HG03108 (cell line): ENCODE measurements around the gene EXT2.

Experiments used
- ATAC-seq: cut with Tn5 transposase; IDR thresholded peaks from one replicate; pipeline ENCODE4 v1.9.1; 2021; ENCODE audit warnings: moderate library complexity; ENCODE audit not compliant: unreplicated experiment

EXT2 gene

DNA sequence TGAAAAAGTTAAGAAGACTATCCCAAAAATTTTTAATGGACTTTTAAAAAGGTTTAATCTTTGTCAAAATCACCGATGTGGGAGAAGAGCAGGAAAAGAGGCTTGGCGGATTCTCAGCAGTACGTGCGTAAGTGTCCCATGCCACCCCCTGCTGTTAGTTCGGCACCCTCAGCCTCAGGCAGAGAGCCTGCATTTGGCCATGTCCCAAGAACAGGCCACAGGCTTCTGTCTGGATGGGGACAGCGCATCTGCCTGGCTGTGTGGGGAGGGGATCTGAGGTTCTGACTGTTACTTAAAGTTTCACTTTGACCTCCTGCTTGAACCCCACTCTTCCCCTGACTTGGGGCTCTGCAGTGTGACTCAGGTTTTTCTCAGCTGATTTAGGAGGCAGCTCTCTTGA lies 35.3 kb downstream of the EXT2 start:
- no peak for ATAC-seq

DNA sequence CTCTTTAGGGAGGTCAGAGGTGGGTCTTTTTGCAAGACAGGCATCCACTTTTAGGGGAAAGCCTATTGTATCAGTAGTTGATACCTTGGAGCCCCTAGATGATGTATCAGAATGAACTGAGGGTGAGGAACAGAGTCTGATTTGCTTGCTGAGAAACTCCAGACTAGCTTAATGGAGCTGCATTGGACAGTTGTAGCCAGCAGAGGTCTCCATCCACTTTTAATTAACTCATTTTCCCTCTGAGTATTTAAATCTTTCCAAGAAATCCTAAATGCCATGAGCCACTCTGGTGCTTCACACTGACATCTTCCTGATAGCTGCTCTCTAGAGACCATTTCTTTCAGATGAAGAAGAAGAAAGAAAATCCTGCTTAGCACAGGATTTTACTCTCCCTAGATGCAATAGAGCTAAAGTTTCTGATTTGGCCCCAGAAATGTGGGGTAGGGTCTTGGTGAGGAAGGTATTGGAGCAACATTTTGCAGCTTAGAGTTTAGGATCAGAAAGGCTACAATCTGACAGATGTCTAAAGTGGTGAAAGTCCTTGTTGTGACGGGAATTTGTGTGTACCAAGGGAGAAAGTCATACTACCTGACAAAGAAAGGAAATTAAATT lies 38.0 kb downstream of the EXT2 start:
- ATAC-seq = no peak

DNA sequence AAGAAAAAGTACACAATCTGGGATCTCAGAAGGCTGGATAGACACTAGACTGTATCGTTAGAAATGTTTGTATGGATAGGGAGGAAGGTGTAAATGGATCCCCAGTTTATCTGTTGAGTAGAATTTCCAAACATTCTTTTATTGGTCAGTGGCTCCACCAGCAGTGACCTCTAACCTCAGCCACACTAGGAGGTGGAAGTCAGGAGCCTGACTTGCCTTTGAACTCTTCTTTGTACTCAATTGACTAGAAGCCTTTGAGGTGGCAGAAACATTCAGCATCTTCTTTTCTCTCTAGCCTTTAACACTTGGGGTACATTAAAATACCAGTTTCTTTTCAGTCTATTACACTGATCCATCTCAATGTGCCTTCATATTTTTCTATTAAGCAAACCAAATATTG lies 39.1 kb downstream of the EXT2 start:
- no peak for ATAC-seq

DNA sequence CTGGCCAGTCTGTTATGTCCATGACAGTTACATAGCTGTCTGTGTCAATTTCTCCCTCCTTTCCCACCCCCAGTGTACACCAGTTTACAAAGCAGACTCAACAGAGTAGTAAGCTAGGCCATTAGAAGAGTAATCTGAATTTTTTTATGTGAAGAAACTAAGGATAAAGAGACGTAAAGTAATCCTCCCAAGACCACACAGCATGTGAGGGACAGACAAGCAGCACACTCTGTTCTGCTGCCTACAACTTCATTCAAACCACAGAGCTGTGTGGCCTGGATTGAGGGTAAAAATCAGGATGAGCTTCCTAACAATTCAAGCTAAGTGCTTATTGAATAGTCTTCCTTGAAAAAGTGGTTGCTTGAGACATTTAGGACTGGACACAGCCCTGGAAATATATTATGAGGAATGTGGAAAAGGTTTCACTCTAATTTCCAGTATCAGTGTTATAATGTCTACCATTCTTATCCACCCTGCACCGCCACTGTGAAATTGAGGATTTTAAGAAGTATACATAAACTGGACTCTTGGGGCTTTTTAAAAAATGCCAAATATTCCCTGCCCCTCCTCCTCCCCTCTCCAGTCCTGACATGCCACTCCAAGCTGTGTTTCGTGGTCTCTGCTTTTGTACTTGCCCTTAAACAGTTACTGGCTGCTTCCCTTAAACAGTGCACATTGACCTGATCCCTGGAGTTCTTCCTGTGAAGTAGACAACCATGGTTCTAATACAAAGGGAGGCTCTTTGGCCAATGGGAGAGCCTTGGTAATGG lies 40.9 kb downstream of the EXT2 start:
- no peak for ATAC-seq

DNA sequence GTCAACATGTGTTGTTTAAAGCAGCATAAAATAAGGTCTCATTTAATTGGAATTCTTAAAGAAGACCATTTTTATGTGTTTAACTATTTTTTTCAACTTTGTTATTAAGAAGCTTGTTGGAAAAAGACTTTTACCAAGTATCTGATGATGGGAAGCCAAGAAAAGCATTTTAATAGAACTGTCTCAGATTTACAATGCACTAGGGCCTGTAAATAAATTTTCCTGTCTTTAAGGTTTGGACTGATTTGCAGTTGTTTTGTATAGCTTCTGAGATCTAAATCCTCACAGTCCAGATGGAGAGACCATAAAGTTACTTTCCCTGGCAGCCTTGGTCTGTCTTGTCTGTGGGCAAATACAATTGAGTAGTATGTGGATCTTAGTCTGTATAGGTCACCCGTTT lies 41.6 kb downstream of the EXT2 start:
- no peak for ATAC-seq

GRCh38 chr11:44138286-44138685 lies 42.8 kb downstream of the EXT2 start:
- no peak for ATAC-seq

GRCh38 chr11:44138980-44139379 lies 43.5 kb downstream of the EXT2 start:
- no peak for ATAC-seq

DNA sequence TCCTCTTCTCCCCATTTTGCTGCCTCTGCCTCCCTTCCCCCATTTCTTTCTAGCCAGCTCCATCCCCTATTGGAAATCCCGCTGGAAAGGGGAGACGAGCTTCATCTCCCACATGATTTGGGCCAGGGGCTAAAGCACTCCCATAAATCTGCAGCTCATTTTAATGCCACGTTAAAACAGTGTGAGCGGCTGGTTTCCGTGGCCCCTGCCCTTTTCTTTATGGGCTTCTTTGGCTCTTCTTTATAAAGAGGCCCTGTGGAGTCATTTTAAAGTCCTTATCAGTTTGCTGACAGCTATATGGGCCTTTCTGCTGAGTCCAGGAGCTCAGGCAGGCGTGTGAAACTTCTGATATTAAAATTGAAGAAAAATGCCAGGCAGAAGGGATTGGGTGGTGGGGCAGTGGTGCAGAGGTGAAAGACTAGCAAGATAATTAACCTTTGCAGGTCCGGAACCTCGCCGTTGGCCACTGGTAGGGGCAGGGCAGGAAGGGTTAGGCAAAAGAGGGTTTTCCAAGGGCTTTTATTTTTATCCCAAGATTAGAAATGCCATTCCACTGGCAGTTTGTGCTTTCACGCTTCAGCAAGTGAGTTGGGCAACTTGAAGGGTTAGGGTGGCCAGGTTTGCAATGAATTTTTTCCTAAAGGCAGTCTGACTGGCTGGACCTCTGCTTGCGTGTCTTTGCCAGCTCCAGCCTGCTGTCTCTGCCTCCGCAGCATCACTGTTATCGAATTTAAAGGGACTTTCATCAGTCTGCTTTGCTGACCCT lies 44.3 kb downstream of the EXT2 start:
- no peak for ATAC-seq

DNA sequence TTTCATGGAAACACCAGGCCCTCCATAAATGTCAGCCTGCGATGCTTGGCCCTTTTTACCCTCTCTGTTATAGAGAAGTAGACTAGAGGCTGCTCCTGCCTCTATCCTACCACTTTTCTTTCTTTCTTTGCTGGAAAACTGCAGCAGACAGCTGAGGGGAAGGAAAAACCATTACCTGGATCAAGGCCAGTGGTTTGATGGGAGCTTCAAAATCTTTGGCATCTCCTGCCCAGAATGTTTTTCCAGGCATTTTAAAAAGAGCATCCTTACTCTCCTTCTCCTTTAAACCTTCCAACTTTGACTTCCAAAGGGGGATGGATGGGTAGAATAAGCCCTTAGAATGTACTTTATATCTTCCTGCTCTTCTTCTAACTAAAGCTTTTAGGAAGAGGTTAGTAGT lies 44.9 kb downstream of the EXT2 start:
- no peak for ATAC-seq

DNA sequence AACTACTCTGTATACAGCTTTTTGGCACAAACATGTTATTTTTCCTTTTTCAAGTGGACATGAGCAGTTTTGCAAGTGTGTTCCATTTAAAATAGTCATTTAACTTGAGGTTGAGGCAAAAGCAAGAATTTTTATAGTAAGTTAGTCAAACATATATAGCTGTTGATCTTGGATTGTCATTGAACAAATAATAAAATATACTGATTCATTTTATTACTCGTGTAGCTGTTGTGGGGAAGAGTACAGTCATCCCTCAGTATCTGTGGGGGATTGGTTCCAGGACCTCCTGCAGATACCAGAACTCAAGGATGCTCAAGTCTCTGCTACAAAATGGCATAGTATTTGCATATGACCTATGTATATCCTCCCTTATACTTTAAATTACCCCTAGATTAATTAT lies 45.3 kb downstream of the EXT2 start:
- no peak for ATAC-seq

DNA sequence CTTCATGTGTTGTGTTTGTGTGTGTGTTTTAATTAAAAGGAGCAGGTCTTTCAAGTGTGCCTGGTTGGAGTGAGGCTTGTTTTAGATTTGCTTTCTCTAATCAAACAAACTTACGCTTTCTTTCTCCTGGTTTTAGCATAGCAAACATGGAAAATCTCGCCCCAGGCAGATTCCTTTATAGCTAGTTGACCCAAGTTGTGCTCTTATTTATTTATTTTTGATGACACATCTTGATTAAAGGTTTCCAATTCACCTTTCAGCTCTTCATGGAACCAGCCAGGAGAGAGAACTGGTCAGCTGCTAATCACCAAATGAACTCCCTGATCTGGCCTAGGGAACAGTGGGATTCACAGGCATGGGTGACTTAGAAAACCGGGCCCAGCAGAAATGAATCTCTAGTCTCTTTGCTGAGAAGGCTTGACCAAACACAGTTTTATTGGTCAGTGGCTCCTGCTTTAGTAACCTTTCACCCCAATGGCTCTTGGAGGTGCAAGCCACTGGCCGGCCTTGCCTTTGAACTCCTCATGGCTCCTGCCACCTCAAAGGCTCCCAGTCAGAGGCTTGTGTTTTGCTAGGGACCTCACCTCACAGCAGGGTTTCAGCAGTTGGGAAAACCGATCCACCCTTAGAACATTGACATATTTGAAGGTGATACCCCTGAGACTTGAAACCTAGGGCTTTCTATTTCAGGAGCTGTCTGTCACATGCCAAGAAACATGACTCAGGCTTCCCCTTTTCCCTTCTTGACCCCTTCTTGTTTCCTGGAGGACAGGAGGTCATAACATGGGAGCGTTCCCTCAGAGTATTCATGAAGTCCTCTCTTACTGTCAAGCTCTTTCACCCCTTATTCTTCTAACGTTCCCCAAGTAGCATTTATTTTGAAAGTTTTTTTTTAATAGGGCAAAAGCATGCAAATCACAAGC lies 48.8 kb downstream of the EXT2 start:
- ATAC-seq = no peak

DNA sequence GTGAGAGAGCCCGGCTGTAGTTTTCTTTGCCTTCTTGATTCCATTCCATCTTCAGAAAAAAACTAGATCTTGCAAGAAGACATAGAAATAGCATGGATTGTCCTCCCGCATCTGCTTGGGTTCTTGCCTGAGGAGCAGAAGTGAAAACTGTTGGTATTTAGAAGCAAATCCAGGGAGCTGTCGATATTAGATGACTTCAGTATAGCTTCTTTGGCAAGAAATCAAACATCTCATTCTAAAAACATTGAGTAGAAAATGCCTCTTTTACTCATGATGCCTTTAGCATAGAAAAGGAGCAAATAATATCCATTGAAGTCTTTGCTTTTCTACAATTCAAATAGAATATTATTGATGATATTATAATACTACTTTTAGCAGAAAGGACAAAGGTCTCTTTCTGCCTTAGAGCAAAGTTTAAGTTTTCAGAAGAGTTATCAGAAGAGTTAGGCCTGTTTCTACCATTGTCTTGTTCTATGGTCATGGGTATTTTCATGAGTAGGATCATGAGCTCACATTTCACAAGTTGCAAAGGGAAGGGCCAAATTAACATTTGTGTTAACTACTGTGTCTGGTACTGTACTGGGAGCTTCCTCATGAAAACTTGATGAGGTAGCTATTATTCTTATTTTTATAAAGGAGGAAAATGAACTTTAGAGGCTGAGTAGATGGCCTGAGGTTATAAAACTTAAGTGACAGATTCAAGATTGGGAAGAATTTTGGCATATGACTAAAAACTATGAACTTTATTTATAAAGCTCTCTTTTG lies 49.7 kb downstream of the EXT2 start:
- no peak for ATAC-seq

- no peak for ATAC-seq
Measured at GRCh38 chr11:44146931-44147330, 51.5 kb downstream of the EXT2 start.

DNA sequence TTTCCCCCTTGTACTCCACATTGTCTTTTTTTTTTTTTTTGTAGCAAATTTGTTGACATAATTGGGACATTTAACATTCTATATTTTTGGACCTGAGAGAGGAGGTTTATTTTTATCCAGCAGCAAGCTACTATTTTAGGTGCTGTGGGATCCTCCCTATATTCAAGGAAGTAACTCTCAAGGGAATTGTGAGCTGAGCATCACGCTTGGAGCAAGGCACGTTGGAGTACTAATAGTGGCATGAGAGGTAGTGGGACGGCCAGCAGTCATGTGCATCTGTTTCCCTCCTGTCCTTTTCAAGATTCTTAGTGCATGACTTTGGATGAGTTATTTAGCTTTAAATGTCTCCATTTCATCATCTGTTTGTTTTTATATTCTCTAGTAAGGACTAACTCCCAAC lies 52.3 kb downstream of the EXT2 start:
- ATAC-seq = no peak

DNA sequence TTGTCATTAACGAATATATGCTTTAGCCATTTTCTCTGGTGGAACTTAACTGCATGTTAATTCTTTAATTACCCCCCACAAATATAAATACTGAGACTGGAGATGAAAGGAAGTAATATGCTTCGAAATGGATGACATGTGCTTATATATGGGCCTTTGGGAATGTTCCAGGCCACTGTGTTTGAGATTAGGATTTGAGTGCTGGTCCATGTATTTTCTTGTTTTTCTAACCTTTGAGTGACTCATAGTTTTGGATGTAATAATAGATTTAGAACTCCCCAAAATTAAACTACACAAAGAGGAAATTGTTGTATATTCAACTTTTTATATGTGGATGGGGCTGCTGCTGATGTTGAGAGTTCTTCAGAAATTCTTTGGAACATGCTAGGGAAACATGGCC lies 54.2 kb downstream of the EXT2 start:
- ATAC-seq = no peak

GRCh38 chr11:44150401-44150800 lies 54.9 kb downstream of the EXT2 start:
- no peak for ATAC-seq

- ATAC-seq = no peak
Measured at GRCh38 chr11:44157019-44157418, 61.5 kb downstream of the EXT2 start.

GRCh38 chr11:44158384-44158783 lies 62.9 kb downstream of the EXT2 start:
- ATAC-seq = no peak

DNA sequence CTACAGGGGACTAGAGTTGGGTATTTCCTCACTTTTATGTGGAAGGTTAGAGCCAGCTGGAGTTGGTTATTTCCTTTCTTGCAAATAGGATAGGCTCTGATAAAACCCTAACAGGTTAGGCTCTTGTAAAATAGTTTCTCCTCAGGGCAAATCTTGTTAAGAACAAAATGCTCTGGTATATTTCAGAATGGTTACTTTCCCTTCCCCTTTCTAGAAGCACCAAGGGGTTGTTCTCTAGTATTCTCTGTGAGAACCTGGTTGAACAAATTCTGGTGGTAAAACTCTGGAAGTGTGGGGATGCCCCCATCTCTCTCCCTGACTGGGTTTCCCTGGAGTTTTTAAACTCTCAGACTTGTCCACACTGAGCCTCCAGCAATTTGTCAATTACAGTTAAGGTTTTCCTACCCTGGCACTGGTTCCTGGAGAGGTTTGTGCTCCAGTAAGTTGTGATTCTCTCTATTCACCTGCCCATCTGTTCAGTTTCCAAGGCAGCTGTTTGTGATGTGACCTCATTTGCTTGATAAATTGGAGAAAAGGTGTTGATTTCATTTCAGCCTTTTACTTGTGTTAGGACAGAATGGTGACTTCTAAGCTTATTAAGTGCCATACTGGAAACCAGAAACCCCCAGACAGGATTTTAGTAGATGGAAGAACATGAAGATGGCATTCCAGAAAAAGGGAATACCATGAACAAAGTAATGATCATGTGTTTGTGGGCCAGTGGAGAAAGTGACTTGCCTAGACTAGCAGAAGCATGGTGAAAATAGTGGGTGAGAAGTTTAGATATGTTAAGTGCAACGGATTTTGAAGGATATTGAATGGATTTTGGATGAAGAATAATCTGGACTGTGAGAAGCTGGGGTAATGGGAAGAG lies 64.6 kb downstream of the EXT2 start:
- ATAC-seq = no peak
